Astrocyte (in vitro differentiated cells and primary cell): ENCODE results near the gene TPD52L1. TPM values are rescaled to one million over a fixed set of nuclear protein-coding genes. Genes with fewer than 3 reads are reported as not detected.
A peak's percentile ranks its signal among the peaks of the same experiment; 100 is the strongest.

Experiments used
- DNase-seq: peaks from one replicate; pipeline ENCODE4 v3.0.0-alpha.2; 2010; ENCODE audit warnings: low read depth
- FAIRE-seq: peaks from 2 replicates; lab custom pipeline; 2011; peaks lifted over from hg19 to GRCh38; lab: Jason Lieb, UNC
- H2AFZ ChIP-seq: 2 replicates; pipeline ENCODE4 v1.6.0; 2012; ENCODE audit warnings: low read depth, low read length, inconsistent platforms
- H3K27ac ChIP-seq: 2 replicates; pipeline ENCODE4 v1.5.1; 2011; ENCODE audit warnings: low read depth, low read length, inconsistent platforms
- H3K27me3 ChIP-seq: 2 replicates; pipeline ENCODE4 v1.6.0; 2011; ENCODE audit warnings: low read length, inconsistent platforms; ENCODE audit not compliant: insufficient read depth
- H3K36me3 ChIP-seq: 2 replicates; pipeline ENCODE4 v1.5.1; 2011; ENCODE audit warnings: low read length, inconsistent platforms; ENCODE audit not compliant: insufficient read depth
- H3K4me1 ChIP-seq: 2 replicates; pipeline ENCODE4 v1.5.1; 2011; ENCODE audit warnings: low read length, inconsistent platforms; ENCODE audit not compliant: insufficient read depth
- H3K4me2 ChIP-seq: 2 replicates; pipeline ENCODE4 v1.6.0; 2012; ENCODE audit warnings: low read length, inconsistent platforms
- H3K4me3 ChIP-seq: 2 replicates; pipeline ENCODE4 v1.5.1; 2011; ENCODE audit warnings: low read depth, mild to moderate bottlenecking, low read length, inconsistent platforms; ENCODE audit not compliant: insufficient read depth
- H3K79me2 ChIP-seq: 2 replicates; pipeline ENCODE4 v1.6.0; 2012; ENCODE audit warnings: mild to moderate bottlenecking, low read length, inconsistent platforms; ENCODE audit not compliant: insufficient read depth
- H3K9ac ChIP-seq: 2 replicates; pipeline ENCODE4 v1.6.0; 2012; ENCODE audit warnings: mild to moderate bottlenecking, low read length, inconsistent platforms
- H3K9me3 ChIP-seq: 2 replicates; pipeline ENCODE4 v1.5.1; 2012; ENCODE audit warnings: low read depth, mild to moderate bottlenecking, low read length, inconsistent platforms; ENCODE audit not compliant: insufficient read depth
- H4K20me1 ChIP-seq: 2 replicates; pipeline ENCODE4 v1.6.0; 2012; ENCODE audit warnings: low read length, inconsistent platforms; ENCODE audit not compliant: insufficient read depth
- H3K27ac Mint-ChIP-seq: one replicate; pipeline ENCODE4 v1.8.0; 2021; ENCODE audit warnings: mild to moderate bottlenecking, mixed read lengths; ENCODE audit not compliant: unreplicated experiment
- H3K27me3 Mint-ChIP-seq: one replicate; pipeline ENCODE4 v1.8.0; 2021; ENCODE audit warnings: low read depth, mixed read lengths; ENCODE audit not compliant: unreplicated experiment
- H3K36me3 Mint-ChIP-seq: one replicate; pipeline ENCODE4 v1.8.0; 2021; ENCODE audit warnings: low read depth, mixed read lengths; ENCODE audit not compliant: unreplicated experiment
- H3K4me1 Mint-ChIP-seq: one replicate; pipeline ENCODE4 v1.8.0; 2021; ENCODE audit warnings: low read depth, mixed read lengths; ENCODE audit not compliant: unreplicated experiment
- H3K4me3 Mint-ChIP-seq: one replicate; pipeline ENCODE4 v1.8.0; 2021; ENCODE audit warnings: mild to moderate bottlenecking, moderate library complexity, mixed read lengths; ENCODE audit not compliant: unreplicated experiment
- H3K9me3 Mint-ChIP-seq: one replicate; pipeline ENCODE4 v1.8.0; 2021; ENCODE audit warnings: mild to moderate bottlenecking, mixed read lengths; ENCODE audit not compliant: unreplicated experiment
- EZH2 ChIP-seq: IDR thresholded peaks from 2 replicates; pipeline ENCODE4 v1.6.1; 2012; ENCODE audit warnings: mild to moderate bottlenecking, low read length, inconsistent platforms; ENCODE audit not compliant: insufficient read depth
- total RNA-seq: library from RNA; stranded (reverse); gene quantifications from 2 replicates; pipeline ENCODE4 v1.2.1, GENCODE V29; 2021
- TF ChIP-seq, protein P1 (sequence below): IDR thresholded peaks from 2 replicates; pipeline ENCODE4 v1.5.1; 2011; ENCODE audit warnings: low read depth, mild to moderate bottlenecking, inconsistent platforms, low read length, moderate library complexity; ENCODE audit not compliant: insufficient read depth

Gene TPD52L1
- total RNA-seq, 1 donor from 2014 or later: 32.8 TPM

DNA sequence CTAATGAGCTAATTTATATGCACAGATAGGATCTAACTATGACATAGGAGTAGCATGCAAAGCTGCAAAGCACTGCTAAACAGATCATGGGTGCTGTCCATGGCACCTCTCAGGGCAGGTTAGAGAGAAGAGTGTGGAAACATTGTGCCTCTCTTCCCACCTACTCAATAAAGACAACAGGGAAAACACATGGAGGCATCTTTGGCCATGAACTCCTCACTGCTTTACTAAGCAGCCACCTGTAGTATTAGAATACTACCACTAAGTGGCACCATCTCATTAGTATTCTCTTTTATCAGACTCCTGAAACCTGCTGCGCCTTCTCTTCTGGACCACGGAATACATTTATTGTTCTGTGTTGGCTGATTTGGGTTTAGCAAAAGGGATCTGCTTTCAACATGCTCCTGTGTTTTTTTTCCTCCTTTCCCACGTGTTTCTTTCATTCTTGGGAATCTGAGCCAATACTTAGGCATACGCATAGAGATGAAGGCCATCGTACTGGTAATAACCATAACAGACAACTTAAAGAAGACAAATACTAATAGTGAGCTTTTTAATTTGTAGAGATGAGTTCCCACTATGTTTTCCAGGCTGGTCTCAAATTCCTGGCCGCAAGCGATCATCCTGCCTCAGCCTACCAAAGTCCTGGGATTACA, 157.5 kb downstream of the TPD52L1 start:
- Histone ChIP-seq H3K9me3 (no peaks in the 10 kb centered on the region), H3K4me3 (no peak overlapping the region), H3K27ac (no peak overlapping the region), H3K79me2 (no peaks in the 10 kb centered on the region), H3K9ac (no peak overlapping the region), H3K4me1 (no peaks in the 10 kb centered on the region), H3K27me3 (no peaks in the 10 kb centered on the region), H3K36me3 (no peaks in the 10 kb centered on the region), H2AFZ (no peak overlapping the region), H4K20me1 (no peaks in the 10 kb centered on the region), H3K4me2 (no peak overlapping the region)
- no peaks in the 10 kb centered on the region for H3K9me3 Mint-ChIP-seq
- no peaks in the 10 kb centered on the region for H3K36me3 Mint-ChIP-seq
- FAIRE-seq: no peak
- TF ChIP-seq, protein P1, sequence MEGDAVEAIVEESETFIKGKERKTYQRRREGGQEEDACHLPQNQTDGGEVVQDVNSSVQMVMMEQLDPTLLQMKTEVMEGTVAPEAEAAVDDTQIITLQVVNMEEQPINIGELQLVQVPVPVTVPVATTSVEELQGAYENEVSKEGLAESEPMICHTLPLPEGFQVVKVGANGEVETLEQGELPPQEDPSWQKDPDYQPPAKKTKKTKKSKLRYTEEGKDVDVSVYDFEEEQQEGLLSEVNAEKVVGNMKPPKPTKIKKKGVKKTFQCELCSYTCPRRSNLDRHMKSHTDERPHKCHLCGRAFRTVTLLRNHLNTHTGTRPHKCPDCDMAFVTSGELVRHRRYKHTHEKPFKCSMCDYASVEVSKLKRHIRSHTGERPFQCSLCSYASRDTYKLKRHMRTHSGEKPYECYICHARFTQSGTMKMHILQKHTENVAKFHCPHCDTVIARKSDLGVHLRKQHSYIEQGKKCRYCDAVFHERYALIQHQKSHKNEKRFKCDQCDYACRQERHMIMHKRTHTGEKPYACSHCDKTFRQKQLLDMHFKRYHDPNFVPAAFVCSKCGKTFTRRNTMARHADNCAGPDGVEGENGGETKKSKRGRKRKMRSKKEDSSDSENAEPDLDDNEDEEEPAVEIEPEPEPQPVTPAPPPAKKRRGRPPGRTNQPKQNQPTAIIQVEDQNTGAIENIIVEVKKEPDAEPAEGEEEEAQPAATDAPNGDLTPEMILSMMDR: peak; percentile 94
- no peak for TF ChIP-seq EZH2
- no peak overlapping the region for H3K27ac Mint-ChIP-seq
- H3K4me3 Mint-ChIP-seq: no peak overlapping the region
- peaks cover 3% of the 10 kb centered on the region for H3K27me3 Mint-ChIP-seq
- peak; percentile 29 for DNase-seq
- H3K4me1 Mint-ChIP-seq: peaks cover 8% of the 10 kb centered on the region

DNA sequence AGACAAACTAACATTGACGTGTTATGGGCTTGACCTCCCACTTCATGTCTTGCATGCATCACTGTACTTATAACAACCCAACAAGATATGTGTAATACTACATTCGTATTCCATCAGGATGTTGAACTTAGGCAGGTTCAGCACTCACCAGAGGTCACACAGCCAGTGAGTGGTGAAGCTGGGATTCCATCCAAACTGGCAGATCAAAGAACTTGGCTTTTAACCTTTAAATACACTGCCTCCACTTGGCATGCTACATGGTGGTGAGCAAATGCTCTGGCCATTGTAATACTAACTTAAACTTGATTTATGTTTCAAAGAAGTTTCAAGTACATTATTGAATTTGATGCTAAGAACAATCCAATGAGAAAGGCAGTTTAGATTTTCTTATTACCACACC, 158.9 kb downstream of the TPD52L1 start:
- Histone ChIP-seq H3K27ac (no peak overlapping the region), H3K4me2 (no peak overlapping the region), H3K4me1 (no peaks in the 10 kb centered on the region), H2AFZ (no peak overlapping the region), H3K79me2 (no peaks in the 10 kb centered on the region), H3K9ac (no peak overlapping the region), H4K20me1 (no peaks in the 10 kb centered on the region), H3K27me3 (no peaks in the 10 kb centered on the region), H3K9me3 (no peaks in the 10 kb centered on the region), H3K4me3 (no peak overlapping the region), H3K36me3 (no peaks in the 10 kb centered on the region)
- Mint-ChIP-seq H3K27me3 (peaks cover 3% of the 10 kb centered on the region), H3K4me1 (peaks cover 5% of the 10 kb centered on the region), H3K9me3 (no peaks in the 10 kb centered on the region), H3K27ac (no peak overlapping the region), H3K36me3 (no peaks in the 10 kb centered on the region), H3K4me3 (no peak overlapping the region)
- DNase-seq (no peak), FAIRE-seq (no peak)
- TF ChIP-seq, protein P1: no peak
- TF ChIP-seq EZH2: no peak

DNA sequence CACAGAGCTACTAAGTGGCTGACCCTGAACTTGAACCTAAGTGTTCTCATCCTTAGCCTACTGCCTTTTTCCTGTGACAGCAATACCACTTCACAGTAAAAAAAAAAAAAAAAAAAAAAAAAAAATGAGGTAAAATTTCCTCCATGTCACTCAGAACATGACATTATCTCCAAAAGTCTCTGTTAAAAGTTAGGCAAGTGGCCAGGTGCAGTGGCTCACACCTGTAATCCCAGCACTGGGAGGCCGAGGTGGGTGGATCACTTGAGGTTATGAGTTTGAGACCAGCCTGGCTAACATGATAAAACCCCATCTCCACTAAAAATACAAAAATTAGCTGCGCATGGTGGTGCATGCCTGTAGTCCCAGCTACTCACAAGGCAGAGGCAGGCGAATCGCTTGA, 159.4 kb downstream of the TPD52L1 start:
- TF ChIP-seq, protein P1: no peak
- no peak for TF ChIP-seq EZH2
- Mint-ChIP-seq H3K4me1 (peaks cover 1% of the 10 kb centered on the region), H3K27ac (no peak overlapping the region), H3K9me3 (no peaks in the 10 kb centered on the region), H3K36me3 (no peaks in the 10 kb centered on the region), H3K4me3 (no peak overlapping the region), H3K27me3 (peaks cover 3% of the 10 kb centered on the region)
- H2AFZ ChIP-seq: no peak overlapping the region
- DNase-seq (no peak), FAIRE-seq (no peak)
- H3K9me3 ChIP-seq: no peaks in the 10 kb centered on the region
- H3K27ac ChIP-seq: no peak overlapping the region
- H3K27me3 ChIP-seq: no peaks in the 10 kb centered on the region
- no peaks in the 10 kb centered on the region for H3K36me3 ChIP-seq
- no peak overlapping the region for H3K9ac ChIP-seq
- H4K20me1 ChIP-seq: no peaks in the 10 kb centered on the region
- H3K4me2 ChIP-seq: no peak overlapping the region
- no peak overlapping the region for H3K4me3 ChIP-seq
- H3K4me1 ChIP-seq: no peaks in the 10 kb centered on the region
- no peaks in the 10 kb centered on the region for H3K79me2 ChIP-seq
